Measurements from ENCODE around the gene MYLK2.

GRCh38 chr20:31836853-31837608 lies 17.9 kb downstream of the MYLK2 start:
- TF ChIP-seq CTCF (conservative IDR thresholded peaks at IDR 0.05) (no peak), EZH2 (IDR thresholded peaks at IDR 0.05; ENCODE audit: low read depth) (no peak)

Data from PC-9 (cell line).